GM08714 (cell line): ENCODE data around the gene NOS2.
"Not testable (repeated sequence)": the region's sequence is repeated elsewhere in the genome, so short reads cannot be mapped to it uniquely, and the experiment has no call there.

Experiments used
- H3K4me3 ChIP-seq: fragments of 200-500 bp; sonication (Bioruptor generic); 2 replicates; pipeline ENCODE4 v1.5.1; 2014; ENCODE audit warnings: mild to moderate bottlenecking, low read length, inconsistent platforms
- ZNF274 ChIP-seq: IDR thresholded peaks from 2 replicates; pipeline ENCODE4 v1.6.1; 2012; ENCODE audit warnings: mild to moderate bottlenecking, low read depth, low read length

Gene NOS2

DNA sequence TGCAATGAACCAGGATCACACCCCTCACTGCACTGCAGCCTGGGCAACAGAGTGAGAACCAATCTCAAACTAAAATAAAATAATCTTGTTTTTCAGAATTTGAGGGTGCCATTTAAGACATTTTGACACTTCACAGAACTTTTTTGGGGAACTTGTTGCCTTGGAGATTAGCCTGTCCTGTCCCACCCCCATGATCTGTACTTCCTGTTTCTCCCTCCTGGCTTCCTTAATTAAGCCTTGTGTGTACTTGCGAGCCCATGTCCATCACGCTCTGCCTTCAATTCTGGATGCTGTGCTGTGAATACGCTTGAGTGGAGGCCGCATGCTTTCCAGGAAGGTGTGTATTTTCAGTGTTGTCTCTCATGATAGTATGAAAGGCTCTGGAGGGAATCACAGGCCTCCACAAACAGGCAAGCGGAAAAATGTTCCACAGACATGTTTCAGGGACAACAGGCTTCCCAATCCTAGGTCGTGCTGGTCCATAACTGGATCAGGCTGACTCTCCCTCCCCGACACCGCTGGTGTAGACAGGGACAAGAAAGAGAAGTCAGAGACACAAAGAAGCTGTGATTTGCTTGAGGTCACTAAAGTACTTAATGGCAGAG lies 56.9 kb downstream of the NOS2 start:
- no peak for TF ChIP-seq ZNF274
- H3K4me3 ChIP-seq = no peak overlapping the region

DNA sequence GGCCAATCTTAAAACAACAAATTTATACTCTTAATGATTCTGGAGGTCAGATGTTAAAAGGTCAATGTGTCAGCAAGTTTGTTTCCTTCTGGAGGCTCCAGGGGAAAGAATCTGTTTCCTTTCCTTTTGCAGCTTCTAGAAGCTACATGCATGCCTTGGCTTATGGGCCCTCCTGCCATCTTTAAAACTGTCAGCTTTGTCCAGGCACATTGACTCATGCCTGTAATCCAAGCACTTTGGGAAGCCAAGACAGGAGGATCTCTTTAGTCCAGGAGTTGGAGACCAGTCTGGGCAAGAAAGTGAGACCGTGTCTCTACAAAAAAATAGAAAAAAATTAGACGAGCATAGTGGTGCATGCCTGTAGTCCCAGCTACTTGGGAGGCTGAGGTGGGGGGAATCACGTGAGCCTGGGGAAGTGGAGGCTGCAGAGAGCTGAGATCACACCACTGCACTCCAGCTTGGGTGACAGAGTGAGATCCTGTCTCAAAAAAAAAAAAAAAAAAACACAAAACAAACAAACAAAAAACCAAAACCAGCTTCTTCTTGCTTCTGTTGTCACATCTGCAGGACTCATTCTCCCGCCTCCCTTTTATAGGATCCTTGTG lies 58.3 kb downstream of the NOS2 start:
- TF ChIP-seq ZNF274 = no peak
- no peak overlapping the region for H3K4me3 ChIP-seq

DNA sequence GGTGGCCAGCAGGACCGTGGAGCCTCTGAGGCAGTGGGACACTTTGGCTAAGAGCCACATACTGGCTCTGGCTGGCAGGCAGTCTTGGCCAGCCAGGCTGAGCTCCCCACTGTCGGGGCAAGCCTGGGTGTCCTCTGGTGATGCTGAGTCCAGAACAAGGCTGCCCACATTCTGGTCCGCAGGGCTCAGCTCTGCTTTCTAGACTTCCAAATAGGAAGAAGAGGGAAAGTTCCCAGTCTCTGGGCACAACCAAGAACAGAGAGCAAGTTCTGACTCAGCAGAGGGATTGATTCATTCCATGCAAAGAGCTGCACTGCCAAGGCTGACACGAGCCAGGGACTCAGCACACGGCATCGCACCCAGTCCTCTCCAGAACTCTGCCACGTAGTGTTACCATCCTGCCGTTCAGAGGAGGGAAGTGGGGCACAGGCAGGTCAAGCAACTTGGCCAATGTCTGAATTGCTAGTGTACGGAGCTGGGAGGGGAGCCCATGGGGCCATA lies 58.9 kb downstream of the NOS2 start:
- TF ChIP-seq ZNF274 = no peak
- H3K4me3 ChIP-seq = no peak overlapping the region

DNA sequence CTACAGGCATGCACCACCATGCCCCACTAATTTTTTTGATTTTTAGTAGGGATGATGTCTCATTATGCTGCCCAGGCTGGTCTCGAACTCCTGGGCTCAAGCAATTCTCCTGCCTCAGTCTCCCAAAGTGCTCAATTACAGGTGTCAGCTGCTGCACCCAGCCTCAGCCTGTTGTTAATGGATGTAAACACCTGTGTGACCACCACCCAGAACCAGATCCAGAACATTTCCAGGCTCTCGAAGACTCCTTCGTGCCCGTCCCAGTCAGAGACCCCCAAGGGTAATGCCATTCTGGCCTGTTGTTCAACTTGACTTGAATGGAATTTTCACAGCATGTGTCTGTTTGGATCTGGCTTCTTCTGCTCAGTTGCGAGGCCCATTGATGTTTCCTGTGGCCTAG lies 59.8 kb downstream of the NOS2 start:
- H3K4me3 ChIP-seq = not testable (repeated sequence)

DNA sequence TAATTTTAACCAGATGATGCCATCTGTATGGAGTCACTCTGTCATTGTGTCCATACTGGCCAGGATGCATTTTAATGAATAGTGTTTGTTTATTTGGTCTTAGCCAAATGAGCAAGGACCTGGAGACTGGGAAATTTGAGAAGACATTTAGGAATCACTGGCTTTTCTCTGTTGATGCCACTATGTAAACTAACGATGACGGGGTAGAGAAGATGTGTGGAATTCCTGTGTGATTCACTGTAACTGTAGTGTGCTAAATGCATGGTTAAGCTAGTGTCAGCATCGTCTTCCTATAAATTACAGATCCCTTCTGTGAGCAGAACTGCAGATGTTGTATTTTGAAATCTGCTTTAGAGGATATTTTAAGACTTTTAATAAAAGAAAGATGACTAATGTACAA lies 66.6 kb downstream of the NOS2 start:
- H3K4me3 ChIP-seq = no peak overlapping the region
- TF ChIP-seq ZNF274 = no peak

DNA sequence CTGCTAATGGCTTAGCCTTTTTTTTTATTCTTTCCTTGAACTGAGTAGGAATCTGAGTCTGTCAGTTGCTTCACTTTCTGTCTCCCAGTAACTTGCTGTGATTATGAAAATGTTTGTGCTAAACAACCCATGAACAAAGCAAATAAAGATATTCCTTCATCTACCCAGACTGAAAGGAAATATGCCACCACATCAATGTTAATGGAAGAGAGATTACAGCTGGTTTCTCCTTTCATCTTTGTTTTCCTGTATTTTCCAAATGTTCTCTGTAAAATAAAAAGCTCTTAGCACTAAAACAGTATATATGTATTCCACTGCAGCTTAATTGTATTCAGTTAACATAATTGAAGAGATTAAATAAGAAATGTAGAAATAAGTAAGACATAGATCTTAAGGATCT lies 67.6 kb downstream of the NOS2 start:
- H3K4me3 ChIP-seq = not testable (repeated sequence)

DNA sequence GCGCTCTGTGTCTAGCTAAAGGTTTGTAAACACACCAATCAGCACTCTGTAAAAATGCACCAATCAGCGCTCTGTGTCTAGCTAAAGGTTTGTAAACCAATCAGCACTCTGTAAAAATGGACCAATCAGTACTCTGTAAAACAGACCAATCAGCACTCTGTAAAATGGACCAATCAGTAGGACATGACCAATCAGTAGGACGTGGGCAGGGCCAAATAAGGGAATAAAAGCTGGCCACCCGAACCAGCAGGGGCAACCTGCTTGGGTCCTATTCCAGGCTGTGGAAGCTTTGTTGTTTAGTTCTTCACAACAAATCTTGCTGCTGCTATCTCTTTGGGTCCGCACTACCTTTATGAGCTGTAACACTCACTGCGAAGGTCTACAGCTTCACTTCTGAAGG lies 74.3 kb downstream of the NOS2 start:
- not testable (repeated sequence) for H3K4me3 ChIP-seq

DNA sequence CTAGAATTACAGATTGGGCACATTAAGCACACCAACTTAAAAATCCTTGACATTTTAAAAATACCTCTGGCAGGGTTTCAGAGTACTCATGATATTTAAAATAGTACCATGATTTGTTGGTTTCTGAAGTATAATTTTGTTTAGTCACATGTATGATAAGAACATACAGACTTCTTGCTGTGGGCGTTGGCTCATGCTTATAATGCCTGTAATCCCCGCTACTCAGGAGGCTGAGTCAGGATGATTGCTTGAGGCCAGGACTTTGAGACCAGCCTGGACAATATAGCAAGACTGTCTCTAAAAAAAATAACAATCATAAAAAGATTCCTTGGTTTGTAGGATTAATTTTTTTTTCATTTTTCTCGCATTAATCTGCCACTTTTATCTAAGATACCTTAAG lies 78.5 kb downstream of the NOS2 start:
- TF ChIP-seq ZNF274 = no peak
- no peak overlapping the region for H3K4me3 ChIP-seq
